RPMI7951 (cell line): Measurements from ENCODE around the gene SLC2A5. TPM values are rescaled to one million over a fixed set of nuclear protein-coding genes. Genes with fewer than 3 reads are reported as not detected.
"Not testable (repeated sequence)": the region's sequence is repeated elsewhere in the genome, so short reads cannot be mapped to it uniquely, and the experiment has no call there.

Experiments used
- DNase-seq: peaks from one replicate; pipeline ENCODE4 v3.0.0-alpha.2; 2012; ENCODE audit warnings: low read depth
- total RNA-seq: library from RNA; depleted of rRNA; stranded (reverse); fragments of >200 nt; shearing (Covaris generic); gene quantifications from 2 replicates; pipeline ENCODE4 v1.2.3, GENCODE V29; 2014

SLC2A5 gene
- total RNA-seq, 1 experiment from 2014 or later: 4.3 TPM

GRCh38 chr1:9037476-9038337, 31.7 kb downstream of the SLC2A5 start:
- no peak for DNase-seq

GRCh38 chr1:9035226-9035625, 34.2 kb downstream of the SLC2A5 start:
- no peak for DNase-seq

- no peak for DNase-seq
Measured at GRCh38 chr1:9033363-9033762, 36.1 kb downstream of the SLC2A5 start.

GRCh38 chr1:9031484-9032259, 37.8 kb downstream of the SLC2A5 start:
- DNase-seq: no peak

- not testable (repeated sequence) for DNase-seq
Measured at GRCh38 chr1:9031077-9031476, 38.4 kb downstream of the SLC2A5 start.

GRCh38 chr1:9028921-9029705, 40.3 kb downstream of the SLC2A5 start:
- peak; percentile 33 for DNase-seq

- no peak for DNase-seq
Measured at GRCh38 chr1:9027307-9027706, 42.1 kb downstream of the SLC2A5 start.

GRCh38 chr1:9025449-9025848, 44.0 kb downstream of the SLC2A5 start:
- no peak for DNase-seq

GRCh38 chr1:9024837-9025236, 44.6 kb downstream of the SLC2A5 start:
- DNase-seq: no peak

- DNase-seq: no peak
Measured at GRCh38 chr1:9022773-9023172, 46.7 kb downstream of the SLC2A5 start.

- DNase-seq: not testable (repeated sequence)
Measured at GRCh38 chr1:9022026-9022738, 47.3 kb downstream of the SLC2A5 start.

- no peak for DNase-seq
Measured at GRCh38 chr1:9020305-9020704, 49.1 kb downstream of the SLC2A5 start.

GRCh38 chr1:9019896-9020295, 49.5 kb downstream of the SLC2A5 start:
- no peak for DNase-seq

- no peak for DNase-seq
Measured at GRCh38 chr1:9018333-9018732, 51.1 kb downstream of the SLC2A5 start.

GRCh38 chr1:9016455-9016854, 53.0 kb downstream of the SLC2A5 start:
- DNase-seq: no peak

- DNase-seq: no peak
Measured at GRCh38 chr1:9014475-9015375, 54.7 kb downstream of the SLC2A5 start.

- DNase-seq: peak; percentile 33
Measured at GRCh38 chr1:9013819-9014218, 55.6 kb downstream of the SLC2A5 start.

- DNase-seq: no peak
Measured at GRCh38 chr1:9010781-9011323, 58.6 kb downstream of the SLC2A5 start.

GRCh38 chr1:9009438-9010370, 59.7 kb downstream of the SLC2A5 start:
- peak; percentile 39 for DNase-seq
